PC-3 (cell line): Measurements from ENCODE around the gene CFAP107.

Source experiments
- EZH2 ChIP-seq: fragments of 300-600 bp; sonication (generic); IDR thresholded peaks from one replicate; pipeline ENCODE4 v1.6.1; 2017; ENCODE audit warnings: antibody characterized with exemption, mild to moderate bottlenecking, low read length; ENCODE audit not compliant: unreplicated experiment
- EZH2phosphoT487 ChIP-seq: fragments of 300-600 bp; sonication (generic); IDR thresholded peaks from 2 replicates; pipeline ENCODE4 v1.6.1; 2018; ENCODE audit warnings: mild to moderate bottlenecking, antibody characterized with exemption, low read length, borderline replicate concordance
- TF ChIP-seq, protein P1 (sequence below): fragments of 300-600 bp; sonication (generic); conservative IDR thresholded peaks from 2 replicates; pipeline ENCODE4 v1.5.1; 2017; ENCODE audit warnings: antibody characterized with exemption, low read depth, mild to moderate bottlenecking, low read length

DNA sequence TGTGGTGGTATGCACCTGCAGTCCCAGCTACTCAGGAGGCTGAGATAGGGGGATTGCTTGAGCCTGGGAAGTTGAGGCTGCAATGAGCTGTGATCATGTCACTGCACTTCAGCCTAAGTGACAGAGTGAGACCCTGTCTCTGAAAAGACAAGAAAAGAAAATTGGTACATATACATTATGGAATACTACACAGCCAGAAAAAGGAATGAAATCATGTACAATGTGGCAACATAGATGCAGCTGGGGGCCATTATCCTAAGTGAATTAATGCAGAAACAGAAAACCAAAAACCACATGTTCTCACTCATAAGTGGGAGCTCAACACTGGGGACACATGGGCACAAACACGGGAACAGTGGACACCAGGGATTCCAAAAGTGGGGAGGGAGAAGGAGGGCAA is 7.1 kb upstream of the CFAP107 start:
- TF ChIP-seq, protein P1, sequence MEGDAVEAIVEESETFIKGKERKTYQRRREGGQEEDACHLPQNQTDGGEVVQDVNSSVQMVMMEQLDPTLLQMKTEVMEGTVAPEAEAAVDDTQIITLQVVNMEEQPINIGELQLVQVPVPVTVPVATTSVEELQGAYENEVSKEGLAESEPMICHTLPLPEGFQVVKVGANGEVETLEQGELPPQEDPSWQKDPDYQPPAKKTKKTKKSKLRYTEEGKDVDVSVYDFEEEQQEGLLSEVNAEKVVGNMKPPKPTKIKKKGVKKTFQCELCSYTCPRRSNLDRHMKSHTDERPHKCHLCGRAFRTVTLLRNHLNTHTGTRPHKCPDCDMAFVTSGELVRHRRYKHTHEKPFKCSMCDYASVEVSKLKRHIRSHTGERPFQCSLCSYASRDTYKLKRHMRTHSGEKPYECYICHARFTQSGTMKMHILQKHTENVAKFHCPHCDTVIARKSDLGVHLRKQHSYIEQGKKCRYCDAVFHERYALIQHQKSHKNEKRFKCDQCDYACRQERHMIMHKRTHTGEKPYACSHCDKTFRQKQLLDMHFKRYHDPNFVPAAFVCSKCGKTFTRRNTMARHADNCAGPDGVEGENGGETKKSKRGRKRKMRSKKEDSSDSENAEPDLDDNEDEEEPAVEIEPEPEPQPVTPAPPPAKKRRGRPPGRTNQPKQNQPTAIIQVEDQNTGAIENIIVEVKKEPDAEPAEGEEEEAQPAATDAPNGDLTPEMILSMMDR: no peak
- TF ChIP-seq EZH2phosphoT487: no peak
- no peak for TF ChIP-seq EZH2
